ENCODE data around the gene SERINC3.
"Not testable (repeated sequence)": the region's sequence is repeated elsewhere in the genome, so short reads cannot be mapped to it uniquely, and the experiment has no call there.

The SERINC3 gene

GRCh38 chr20:44475372-44475693, 46.5 kb downstream of the SERINC3 start:
- TF ChIP-seq, protein P1, sequence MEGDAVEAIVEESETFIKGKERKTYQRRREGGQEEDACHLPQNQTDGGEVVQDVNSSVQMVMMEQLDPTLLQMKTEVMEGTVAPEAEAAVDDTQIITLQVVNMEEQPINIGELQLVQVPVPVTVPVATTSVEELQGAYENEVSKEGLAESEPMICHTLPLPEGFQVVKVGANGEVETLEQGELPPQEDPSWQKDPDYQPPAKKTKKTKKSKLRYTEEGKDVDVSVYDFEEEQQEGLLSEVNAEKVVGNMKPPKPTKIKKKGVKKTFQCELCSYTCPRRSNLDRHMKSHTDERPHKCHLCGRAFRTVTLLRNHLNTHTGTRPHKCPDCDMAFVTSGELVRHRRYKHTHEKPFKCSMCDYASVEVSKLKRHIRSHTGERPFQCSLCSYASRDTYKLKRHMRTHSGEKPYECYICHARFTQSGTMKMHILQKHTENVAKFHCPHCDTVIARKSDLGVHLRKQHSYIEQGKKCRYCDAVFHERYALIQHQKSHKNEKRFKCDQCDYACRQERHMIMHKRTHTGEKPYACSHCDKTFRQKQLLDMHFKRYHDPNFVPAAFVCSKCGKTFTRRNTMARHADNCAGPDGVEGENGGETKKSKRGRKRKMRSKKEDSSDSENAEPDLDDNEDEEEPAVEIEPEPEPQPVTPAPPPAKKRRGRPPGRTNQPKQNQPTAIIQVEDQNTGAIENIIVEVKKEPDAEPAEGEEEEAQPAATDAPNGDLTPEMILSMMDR (IDR thresholded peaks at IDR 0.05; ENCODE audit: low read depth, low read length): no peak
- peak overlapping the region; percentile 91 to 97 for H3K4me3 ChIP-seq (replicated peaks in 1 of 2; ENCODE audit: low read depth in 2 of 2, low read length in 2 of 2)
- DNase-seq (ENCODE audit: low read depth in 2 of 2): no peak

- H3K4me3 ChIP-seq (replicated peaks in 1 of 2; ENCODE audit: low read depth in 2 of 2, low read length in 2 of 2); DNase-seq (ENCODE audit: low read depth in 2 of 2): not testable (repeated sequence)
Observed at GRCh38 chr20:44472283-44472682, 49.6 kb downstream of the SERINC3 start.

GRCh38 chr20:44471481-44471882, 50.4 kb downstream of the SERINC3 start:
- DNase-seq (ENCODE audit: low read depth in 2 of 2): peak; percentile 73 to 77
- TF ChIP-seq, protein P1 (IDR thresholded peaks at IDR 0.05; ENCODE audit: low read depth, low read length): peak; percentile 73
- no peak overlapping the region for H3K4me3 ChIP-seq (replicated peaks in 1 of 2; ENCODE audit: low read depth in 2 of 2, low read length in 2 of 2)

GRCh38 chr20:44470327-44470726, 51.5 kb downstream of the SERINC3 start:
- TF ChIP-seq, protein P1 (IDR thresholded peaks at IDR 0.05; ENCODE audit: low read depth, low read length): no peak
- no peak for DNase-seq (ENCODE audit: low read depth in 2 of 2)
- no peak overlapping the region for H3K4me3 ChIP-seq (replicated peaks in 1 of 2; ENCODE audit: low read depth in 2 of 2, low read length in 2 of 2)

GRCh38 chr20:44468044-44468782, 53.7 kb downstream of the SERINC3 start:
- TF ChIP-seq, protein P1 (IDR thresholded peaks at IDR 0.05; ENCODE audit: low read depth, low read length): no peak
- H3K4me3 ChIP-seq (replicated peaks in 1 of 2; ENCODE audit: low read depth in 2 of 2, low read length in 2 of 2): no peak overlapping the region
- DNase-seq (ENCODE audit: low read depth in 2 of 2): no peak

- H3K4me3 ChIP-seq (replicated peaks in 1 of 2; ENCODE audit: low read depth in 2 of 2, low read length in 2 of 2): no peak overlapping the region
- TF ChIP-seq, protein P1 (IDR thresholded peaks at IDR 0.05; ENCODE audit: low read depth, low read length): no peak
- DNase-seq (ENCODE audit: low read depth in 2 of 2): peak; percentile 80 to 92
Observed at GRCh38 chr20:44467289-44467883, 54.5 kb downstream of the SERINC3 start.

DNA sequence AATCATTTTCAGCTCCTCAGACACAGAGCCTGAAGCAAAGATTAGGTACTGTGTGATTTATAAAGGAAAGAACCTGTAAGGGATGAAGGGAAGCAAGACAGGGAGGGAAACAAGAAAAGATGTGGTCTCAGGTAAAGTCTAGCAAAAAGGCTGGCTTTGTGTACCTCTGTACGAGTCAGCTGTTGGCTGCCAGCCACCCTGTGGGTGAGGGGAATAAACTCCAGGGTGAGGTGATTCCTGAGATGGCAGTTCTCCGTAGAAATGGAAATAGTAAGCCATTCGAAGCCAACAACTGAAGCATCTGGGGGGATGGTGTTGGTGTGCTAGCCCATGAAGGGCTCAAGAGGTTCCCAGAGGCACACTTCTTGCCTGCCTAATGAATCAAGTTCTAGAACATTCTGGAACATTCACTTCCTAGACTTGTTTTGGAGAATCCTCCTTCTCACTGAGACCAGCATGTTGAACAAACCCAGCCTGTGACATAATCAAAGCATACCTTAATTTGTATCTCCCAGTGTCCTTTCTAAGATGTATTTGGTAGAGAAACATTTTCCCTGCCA, 56.8 kb downstream of the SERINC3 start:
- TF ChIP-seq, protein P1 (IDR thresholded peaks at IDR 0.05; ENCODE audit: low read depth, low read length): no peak
- no peak for DNase-seq (ENCODE audit: low read depth in 2 of 2)
- no peak overlapping the region for H3K4me3 ChIP-seq (replicated peaks in 1 of 2; ENCODE audit: low read depth in 2 of 2, low read length in 2 of 2)

Measured in cardiac fibroblast (primary cell).